KBM-7 (cell line): ENCODE results near the gene CD2AP.
"Not testable (repeated sequence)": the region's sequence is repeated elsewhere in the genome, so short reads cannot be mapped to it uniquely, and the experiment has no call there.

ENCODE experiments used
- DNase-seq: peaks from one replicate; pipeline ENCODE4 v3.0.0-alpha.2; 2015
- in situ Hi-C: fragments of 300-500 bp; cut with MboI; formaldehyde crosslinking; loops from 2 replicates; pipeline ENCODE4 v1.14.3; 2020; ENCODE audit warnings: low sequenced_read_pairs, low pct_unique_long_range_greater_than_20kb, mixed read lengths

The CD2AP gene

DNA sequence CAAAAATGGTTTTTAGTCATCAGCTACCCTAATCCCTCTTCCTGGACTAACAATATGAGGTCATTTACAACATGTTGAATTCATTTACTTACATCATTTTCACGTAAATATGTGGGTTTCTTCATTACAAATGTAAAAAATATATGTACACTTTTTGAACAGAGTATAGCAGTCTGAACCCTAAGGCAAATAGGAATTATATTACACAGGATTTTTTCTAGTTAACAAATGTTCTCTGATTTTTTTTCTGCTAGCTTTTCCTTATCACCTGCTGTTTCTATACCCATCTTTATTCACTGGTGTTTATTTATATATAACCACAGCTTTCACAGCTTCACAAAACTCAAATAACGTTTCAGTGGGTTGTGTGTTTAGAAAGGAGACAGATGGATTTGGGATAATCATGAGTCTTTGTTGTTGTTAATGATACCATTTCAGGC is 21.0 kb upstream of the CD2AP start:
- no peak for DNase-seq
- in situ Hi-C loops: no loop called here

DNA sequence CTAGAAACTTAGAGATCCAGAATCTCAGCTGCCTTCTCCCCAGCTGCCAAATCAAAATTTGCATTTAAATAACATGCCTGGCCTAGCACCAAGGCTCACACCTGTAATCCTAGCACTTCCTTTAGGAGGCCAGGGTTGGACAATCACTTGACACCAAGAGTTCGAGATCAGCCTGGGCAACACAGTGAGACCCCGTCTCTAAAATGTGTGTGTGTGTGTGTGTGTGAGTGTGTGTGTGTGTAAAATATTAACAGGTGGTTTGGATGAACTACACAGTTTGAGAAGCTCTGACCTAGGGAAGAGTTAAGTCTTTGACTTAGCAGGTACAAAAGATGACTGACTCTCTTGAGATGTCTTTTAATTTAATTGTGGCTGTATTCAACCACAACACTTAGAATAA is 20.2 kb upstream of the CD2AP start:
- no peak for DNase-seq
- in situ Hi-C loops: no loop called here

DNA sequence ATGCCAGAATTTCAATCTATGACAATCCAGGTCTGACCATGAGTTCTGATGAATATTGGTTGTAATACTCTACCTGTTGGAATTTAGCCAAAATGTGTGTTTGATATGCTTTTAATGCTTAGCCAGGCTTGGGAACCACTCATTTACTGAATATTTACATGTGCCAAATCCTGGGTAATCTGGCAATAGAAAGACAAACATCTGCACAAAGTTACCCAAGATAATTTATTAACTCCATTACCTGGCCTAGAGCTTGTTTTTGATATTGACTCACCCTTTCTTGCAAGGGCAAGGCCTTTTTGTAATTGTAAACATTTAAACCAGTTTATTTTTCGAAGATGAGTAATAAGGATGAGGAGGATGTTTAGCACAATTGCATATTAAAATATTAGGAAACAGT is 13.5 kb upstream of the CD2AP start:
- no peak for DNase-seq
- in situ Hi-C loops: no loop called here

DNA sequence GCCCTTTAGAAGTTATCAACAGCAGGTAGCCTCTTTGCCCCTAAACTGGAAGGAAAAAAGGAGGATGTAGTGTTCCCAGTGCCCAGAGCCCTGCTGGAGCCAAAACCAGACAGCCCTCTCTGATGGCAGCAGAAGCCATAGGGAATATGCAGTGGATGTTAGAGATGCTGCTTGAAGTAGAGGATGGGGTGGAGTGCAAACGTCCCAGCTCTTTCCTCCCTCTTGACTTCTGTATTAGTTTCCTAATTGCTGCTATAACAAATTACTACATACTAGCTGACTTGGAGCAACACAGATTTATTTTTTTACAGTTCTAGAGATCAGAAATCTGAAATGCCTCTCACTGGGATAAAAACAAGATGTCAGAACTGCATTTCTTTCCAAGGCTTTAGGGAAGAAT is 12.5 kb upstream of the CD2AP start:
- DNase-seq: no peak
- in situ Hi-C loops: no loop called here

DNA sequence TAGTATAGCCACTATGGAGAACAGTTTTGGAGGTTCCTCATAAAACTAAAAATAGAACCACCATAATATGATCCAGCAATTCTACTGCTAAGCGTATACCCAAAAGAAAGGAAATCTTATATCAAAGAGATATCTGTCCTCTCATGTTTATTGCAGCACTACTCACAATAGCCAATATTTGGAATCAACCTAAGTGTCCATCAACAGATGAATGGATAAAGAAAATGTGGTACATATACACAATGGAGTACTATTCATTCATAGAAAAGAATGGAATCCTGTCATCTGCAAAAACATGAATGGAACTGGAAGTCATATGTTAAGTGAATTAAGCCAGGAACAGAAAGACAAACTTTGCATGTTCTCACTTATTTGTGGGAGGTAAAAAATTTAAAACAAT is 5.7 kb upstream of the CD2AP start:
- DNase-seq: no peak
- in situ Hi-C loops: no loop called here

DNA sequence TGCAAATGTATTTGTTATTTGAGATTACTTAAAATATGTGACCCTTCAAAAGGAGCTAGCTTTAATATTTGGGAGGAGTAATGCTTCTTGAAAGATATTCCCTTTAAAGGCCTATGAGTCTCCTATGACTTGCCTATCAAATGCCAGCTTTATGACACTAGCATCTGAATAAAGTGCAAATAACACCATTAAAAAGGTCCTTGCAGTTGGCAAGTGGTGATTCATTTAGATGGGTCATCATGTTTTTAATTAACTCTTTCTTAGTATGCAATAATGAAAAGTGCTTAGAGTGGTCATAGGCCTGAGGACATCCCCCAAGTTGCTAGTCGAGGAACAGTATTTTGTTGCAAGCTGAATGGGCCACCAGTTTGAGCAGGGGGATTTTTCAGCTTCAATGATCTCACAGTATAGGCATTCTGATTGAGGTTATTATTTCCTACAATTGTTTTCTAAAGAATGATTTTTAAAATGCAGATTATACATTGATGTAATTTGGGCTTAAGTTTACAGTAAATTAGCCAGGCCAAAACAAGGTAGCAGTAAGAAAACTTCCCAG is 3.7 kb upstream of the CD2AP start:
- in situ Hi-C loops: no loop called here
- DNase-seq: no peak

DNA sequence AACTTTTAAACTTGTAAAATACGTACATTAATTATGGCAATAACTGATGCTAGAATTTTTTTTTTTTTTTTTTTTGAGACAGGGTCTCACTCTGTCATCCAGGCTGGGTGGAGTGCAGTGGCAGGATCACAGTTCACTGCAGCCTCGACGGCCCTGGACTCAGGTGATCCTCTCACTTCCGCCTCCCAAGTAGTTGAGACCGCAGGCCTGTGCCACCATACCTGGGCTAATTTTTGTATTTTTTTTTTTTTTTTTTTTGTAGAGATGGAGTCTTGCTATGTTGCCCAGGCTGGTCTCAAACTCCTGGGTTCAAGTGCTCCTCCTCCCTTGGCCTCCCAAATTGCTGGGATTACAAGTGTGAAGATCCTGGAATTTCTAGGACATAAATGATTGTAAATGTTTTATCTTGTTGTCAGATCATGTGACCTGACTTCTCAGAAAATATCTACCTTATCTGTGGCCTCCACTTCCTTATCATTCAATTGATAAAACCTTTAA is 2.2 kb upstream of the CD2AP start:
- in situ Hi-C loops: no loop called here
- no peak for DNase-seq

DNA sequence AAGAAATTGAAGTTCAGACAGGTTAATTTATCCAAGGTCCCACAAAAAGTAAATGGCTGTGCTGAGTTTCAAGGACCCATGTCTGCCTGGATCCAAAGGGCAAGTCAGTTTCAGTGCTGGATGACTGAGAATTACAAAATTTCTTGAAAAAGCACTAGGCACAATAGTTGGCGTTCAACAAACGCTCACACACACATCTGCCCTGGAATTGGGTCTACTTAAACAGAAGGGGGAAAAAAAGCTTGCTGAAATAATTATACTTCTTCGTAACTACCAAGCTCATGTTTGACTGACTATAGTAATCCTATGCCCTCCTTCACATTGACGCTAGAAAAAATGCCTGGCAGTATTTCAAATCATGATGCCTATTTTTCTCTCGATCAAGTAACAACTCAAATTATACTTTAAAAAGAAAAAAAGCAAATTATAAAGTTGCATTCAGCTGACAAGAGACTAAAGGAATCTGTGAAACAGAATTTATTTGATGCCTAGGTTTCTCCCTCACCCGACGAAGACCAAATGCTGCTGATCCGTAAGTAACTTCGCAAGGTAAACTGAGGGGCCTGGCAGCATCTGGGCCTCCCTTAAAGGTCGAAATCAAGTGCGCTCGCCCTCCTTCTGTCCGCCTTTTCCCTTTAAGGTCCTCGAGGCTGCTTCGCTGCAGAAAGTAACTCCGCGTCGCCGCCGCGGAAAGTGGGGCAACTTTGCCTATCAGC is 650 bp upstream of the CD2AP start:
- in situ Hi-C loops: no loop called here
- peak; percentile 14 for DNase-seq

DNA sequence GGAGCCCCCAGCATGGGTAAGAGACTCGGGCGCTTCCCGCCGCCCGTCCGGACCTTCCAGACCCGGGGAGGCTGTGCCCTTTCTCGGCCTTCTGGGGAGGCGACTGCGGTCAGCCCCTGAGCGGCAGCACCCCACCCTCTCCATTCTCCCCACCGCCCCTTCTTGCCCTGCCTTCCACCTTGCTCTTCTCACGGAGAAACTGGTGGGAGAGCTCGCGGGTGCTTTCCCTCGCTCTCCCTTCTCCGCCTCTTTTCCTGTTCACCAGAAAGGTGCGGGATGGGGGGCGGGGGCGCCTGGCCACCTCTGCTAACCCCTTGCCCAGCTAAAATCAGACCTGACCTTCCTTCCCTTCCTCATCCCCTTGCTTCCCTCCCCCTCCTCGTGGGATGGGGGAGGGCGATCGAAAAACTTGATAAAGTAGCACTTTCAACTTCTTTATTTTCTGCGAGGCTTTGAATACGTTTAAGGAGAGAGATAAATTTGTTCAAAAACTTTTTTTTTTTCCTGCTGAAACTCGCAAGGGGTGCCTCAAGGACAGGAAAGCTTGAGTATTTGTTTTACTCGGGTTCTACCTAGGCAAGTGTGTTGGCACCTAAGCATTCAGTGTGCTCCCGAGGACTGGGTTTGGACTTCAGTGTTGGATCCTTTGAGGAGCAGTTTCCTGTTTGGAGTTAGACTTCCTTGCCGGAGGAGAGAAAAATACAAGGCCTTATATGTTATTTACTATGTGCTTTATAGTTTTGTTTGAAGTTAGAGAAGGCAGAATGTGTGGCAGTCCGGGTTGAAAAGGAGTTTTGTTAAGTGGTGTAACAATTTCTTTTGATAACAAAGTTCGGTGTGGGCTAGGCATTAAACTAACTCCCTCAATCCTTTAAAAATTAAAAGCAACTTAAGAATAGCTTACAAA is 897 bp downstream of the CD2AP start:
- in situ Hi-C loops: no loop called here
- DNase-seq: peak; percentile 73

DNA sequence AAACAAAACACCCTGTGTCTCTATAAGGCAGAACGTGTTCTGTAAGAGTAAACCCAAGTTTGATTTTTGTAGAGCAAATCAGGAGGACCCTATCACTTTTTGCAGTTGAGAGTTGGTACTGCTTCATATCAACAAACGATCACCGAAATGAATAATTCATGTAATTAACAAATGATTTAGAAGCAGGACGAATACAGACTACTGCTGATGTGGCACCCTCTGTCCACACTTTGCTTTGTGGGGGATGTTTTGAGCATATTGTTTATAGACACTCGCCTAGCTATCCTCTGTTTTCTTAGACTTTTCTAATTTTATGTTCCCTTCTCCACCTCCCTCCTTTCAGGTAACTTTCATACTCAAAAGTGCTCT is 1.5 kb downstream of the CD2AP start:
- no peak for DNase-seq
- in situ Hi-C loops: no loop called here

DNA sequence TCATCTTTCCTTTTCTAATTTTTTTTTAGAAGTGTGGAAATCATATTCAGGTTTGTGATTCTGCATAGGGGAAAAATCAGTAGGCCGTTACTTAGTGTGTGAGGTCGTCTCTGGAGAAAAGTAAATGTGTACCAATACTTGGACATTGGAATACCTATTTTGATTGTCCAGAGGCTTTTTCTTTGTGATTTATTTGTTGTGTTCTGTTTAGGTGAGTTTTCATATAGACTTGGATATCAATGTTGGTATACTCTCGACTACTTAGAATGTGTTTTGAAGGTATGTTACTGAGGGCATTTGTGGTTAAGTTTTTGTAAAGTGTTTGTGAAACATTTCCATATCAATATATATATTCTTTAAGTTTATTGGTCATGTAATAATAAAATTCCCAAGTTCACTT is 2.3 kb downstream of the CD2AP start:
- no peak for DNase-seq
- in situ Hi-C loops: no loop called here

DNA sequence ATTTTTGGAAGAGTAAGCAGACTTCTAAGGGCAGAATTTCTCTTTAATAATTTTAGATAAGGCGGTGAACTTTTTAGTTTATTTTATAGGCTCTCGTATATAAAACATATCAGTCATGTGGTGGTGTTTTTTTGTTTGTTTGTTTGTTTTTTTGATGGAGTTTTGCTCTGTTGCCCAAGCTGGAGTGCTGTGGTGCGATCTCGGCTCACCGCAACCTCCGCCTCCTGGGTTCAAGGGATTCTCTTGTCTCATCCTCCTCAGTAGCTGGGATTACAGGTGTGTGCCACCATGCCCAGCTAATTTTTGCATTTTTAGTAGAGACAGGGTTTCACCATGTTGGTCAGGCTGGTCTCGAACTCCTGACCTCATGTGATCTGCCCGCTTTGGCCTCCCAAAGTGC is 3.6 kb downstream of the CD2AP start:
- DNase-seq, in situ Hi-C loops: not testable (repeated sequence)

DNA sequence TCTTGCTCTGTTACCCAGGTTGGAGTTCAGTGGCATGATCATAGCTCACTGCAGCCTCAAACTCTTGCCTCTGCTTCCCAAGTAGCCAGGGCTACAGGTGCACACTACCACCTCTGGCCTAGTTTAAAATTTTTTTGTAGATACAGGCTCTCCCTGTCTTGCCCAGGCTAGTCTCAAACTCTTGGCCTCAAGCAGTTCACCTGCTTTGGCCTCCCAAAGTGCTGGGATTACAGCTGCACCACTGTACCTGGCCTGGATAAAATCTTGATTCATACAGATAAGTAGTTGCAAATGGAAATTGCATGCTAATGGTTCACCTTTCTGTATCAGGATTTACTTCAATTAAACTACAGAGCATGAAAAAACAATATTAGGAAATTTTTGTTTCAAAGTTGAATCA is 4.2 kb downstream of the CD2AP start:
- no peak for DNase-seq
- in situ Hi-C loops: no loop called here

DNA sequence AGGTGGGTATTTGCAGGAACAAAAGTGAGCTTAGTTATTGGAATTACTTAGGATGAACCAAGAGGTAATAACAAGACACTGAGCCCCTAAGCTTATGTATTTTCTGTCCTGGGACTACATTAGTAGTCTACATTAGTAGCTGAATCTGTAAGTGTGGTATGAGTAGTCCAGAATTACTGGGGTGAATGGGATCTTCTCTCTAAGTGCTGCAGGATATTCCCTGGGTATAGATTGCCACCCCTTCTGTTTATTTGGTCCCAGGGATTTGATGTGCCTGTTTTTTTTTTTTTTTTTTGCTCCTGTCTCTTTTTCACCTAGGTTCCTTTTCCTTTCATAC is 5.9 kb downstream of the CD2AP start:
- in situ Hi-C loops: no loop called here
- DNase-seq: no peak

DNA sequence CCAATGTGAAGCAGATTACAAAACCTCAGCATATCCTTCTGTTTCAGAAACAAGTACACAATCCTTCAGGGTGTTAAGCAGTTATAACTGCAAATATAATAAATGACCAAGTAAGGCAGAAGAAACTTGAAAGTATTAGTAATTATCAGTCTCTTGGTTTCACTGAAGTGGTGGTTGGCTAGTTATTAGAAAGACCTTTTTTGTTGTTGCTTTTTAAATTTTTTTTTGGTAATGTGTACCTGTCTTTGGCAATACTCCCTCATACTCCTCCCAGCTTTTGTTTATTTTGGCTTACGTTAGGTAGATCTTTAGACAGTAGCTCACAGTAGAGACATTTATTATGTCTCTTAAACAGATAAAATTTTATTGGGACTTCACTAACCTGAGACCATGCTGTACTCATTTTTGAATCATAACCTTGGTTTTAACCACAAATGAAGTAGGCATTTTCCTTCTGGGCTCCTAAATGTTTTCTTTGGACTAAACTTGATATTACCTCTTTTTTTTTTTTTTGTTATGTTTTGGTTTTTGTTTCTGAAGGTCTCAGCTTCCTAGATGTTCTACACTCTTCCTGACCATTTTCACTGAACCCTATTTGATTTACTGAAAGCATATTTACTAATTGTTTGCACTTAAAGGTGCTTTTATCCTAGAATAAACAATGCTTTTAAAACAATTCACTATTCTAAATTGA is 6.4 kb downstream of the CD2AP start:
- in situ Hi-C loops: no loop called here
- DNase-seq: no peak

DNA sequence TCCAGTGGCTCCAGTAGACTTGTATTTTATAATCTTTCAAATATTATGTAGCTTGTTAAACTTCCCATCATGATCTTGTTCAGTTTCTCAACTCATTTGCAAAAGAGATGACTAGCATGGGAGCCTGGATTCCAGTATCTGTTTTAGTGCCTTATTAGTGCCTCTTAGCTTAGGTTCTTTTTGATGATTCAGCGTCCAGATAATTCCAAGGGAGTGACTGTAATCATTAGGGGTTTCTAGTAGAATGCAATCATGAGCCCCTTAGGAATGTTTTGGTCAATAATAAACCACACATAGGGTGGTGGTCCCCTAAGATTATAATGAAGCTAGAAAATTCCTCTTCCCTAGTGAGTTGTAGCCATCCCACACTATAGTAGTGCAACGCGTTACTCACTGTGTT is 7.0 kb downstream of the CD2AP start:
- DNase-seq: no peak
- in situ Hi-C loops: no loop called here

DNA sequence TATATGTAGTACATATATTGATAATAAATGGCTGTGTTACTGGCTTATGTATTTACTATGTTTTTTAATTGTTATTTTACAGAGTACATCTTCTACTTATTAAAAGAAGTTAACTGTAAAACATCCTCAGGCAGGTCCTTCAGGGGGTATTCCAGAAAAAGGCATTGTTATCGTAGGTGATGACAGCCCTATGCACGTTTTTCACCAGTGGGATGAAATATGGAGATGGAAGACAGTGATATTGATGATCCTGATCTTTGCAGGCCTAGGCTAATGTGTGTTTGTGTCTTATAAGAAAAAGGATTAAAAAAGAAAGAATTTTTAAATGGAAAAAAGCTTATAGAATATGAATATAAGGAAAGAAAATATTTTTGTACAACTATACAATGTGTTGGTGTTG is 7.5 kb downstream of the CD2AP start:
- in situ Hi-C loops: no loop called here
- no peak for DNase-seq

DNA sequence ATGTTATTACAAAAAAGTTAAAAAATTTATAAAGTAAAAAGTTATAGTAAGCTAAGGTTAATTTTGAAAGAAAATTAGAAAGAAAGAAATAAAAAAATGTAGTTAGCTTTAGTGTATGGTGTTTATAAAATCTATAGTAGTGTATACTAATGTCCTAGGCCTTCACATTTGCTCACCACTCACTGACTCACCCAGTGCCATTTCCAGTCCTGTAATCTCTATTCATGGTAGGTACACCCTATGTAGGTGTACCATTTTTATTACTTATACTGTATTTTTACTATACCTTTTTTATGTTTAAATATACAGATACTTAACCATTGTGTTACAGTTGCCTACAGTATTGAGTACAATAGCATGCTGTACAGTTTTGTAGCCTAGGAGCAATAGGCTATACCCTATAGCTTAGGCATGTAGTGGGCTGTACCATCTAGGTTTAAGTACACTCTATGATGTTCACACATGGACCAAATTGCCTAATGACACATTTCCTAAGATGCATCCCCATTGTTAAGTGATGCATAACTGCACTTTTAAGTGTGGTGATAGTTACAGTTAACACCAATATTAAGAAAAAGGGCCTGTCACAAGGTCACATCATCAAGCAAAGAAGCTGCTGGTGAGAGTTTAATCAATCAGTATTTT is 8.0 kb downstream of the CD2AP start:
- in situ Hi-C loops: no loop called here
- no peak for DNase-seq

DNA sequence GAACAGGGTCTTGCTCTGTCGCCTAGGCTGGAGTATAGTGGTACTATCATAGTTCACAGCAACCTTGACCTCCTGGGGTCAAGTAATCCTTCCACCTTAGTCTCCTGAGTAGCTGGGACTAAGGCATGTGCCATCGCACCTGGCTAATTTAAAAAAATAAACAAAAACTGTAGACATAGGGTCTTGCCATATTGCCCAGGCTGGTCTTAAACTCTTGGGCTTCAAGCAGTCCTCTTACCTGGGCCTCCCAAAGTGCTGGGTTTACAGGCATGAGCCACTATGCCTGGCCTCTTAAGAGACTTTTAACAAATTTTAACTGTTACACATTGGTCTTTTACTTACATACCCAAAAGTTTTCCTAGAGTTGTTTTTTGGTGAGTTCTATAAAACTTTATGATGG is 12.4 kb downstream of the CD2AP start:
- in situ Hi-C loops: no loop called here

More for the DNA sequence above, 12.4 kb downstream of the CD2AP start:
- DNase-seq: no peak
